ENCODE measurements around the gene TNFSF8. TPM values are rescaled to one million over a fixed set of nuclear protein-coding genes. Genes with fewer than 3 reads are reported as not detected.

Gene TNFSF8
- total RNA-seq, 1 donor from 2014 or later, result not detected

- H3K4me3 ChIP-seq (ENCODE audit: low read depth, low read length), result no peak overlapping the region
- no peak for TF ChIP-seq CTCF (IDR thresholded peaks at IDR 0.05; ENCODE audit: insufficient read depth, low read length, poor library complexity, severe bottlenecking)
- DNase-seq (ENCODE audit: low read depth), result no peak
- no peaks in the 10 kb centered on the region for H3K27me3 ChIP-seq (ENCODE audit: control insufficient read depth, insufficient read depth, low read length)
- H3K36me3 ChIP-seq (ENCODE audit: control insufficient read depth, insufficient read depth, low read length), result no peaks in the 10 kb centered on the region
Measured at GRCh38 chr9:114954956-114955582, 24.7 kb upstream of the TNFSF8 start.

GRCh38 chr9:114953959-114954358, 23.6 kb upstream of the TNFSF8 start:
- no peaks in the 10 kb centered on the region for H3K36me3 ChIP-seq (ENCODE audit: control insufficient read depth, insufficient read depth, low read length)
- H3K4me3 ChIP-seq (ENCODE audit: low read depth, low read length), result no peak overlapping the region

GRCh38 chr9:114953046-114953445, 22.7 kb upstream of the TNFSF8 start:
- no peak for TF ChIP-seq CTCF (IDR thresholded peaks at IDR 0.05; ENCODE audit: insufficient read depth, low read length, poor library complexity, severe bottlenecking)
- H3K4me3 ChIP-seq (ENCODE audit: low read depth, low read length), result no peak overlapping the region
- H3K27me3 ChIP-seq (ENCODE audit: control insufficient read depth, insufficient read depth, low read length), result no peaks in the 10 kb centered on the region
- H3K36me3 ChIP-seq (ENCODE audit: control insufficient read depth, insufficient read depth, low read length), result no peaks in the 10 kb centered on the region
- no peak for DNase-seq (ENCODE audit: low read depth)

More at GRCh38 chr9:114953959-114954358, 23.6 kb upstream of the TNFSF8 start:
- peak; percentile 29 for DNase-seq (ENCODE audit: low read depth)
- TF ChIP-seq CTCF (IDR thresholded peaks at IDR 0.05; ENCODE audit: insufficient read depth, low read length, poor library complexity, severe bottlenecking), result no peak
- H3K27me3 ChIP-seq (ENCODE audit: control insufficient read depth, insufficient read depth, low read length), result no peaks in the 10 kb centered on the region

- no peaks in the 10 kb centered on the region for H3K27me3 ChIP-seq (ENCODE audit: control insufficient read depth, insufficient read depth, low read length)
- no peak overlapping the region for H3K4me3 ChIP-seq (ENCODE audit: low read depth, low read length)
Measured at GRCh38 chr9:114950761-114951160, 20.4 kb upstream of the TNFSF8 start.

GRCh38 chr9:114947058-114947457, 16.7 kb upstream of the TNFSF8 start:
- no peak overlapping the region for H3K4me3 ChIP-seq (ENCODE audit: low read depth, low read length)
- no peaks in the 10 kb centered on the region for H3K36me3 ChIP-seq (ENCODE audit: control insufficient read depth, insufficient read depth, low read length)
- DNase-seq (ENCODE audit: low read depth), result no peak
- H3K27me3 ChIP-seq (ENCODE audit: control insufficient read depth, insufficient read depth, low read length), result no peaks in the 10 kb centered on the region
- TF ChIP-seq CTCF (IDR thresholded peaks at IDR 0.05; ENCODE audit: insufficient read depth, low read length, poor library complexity, severe bottlenecking), result no peak

More at GRCh38 chr9:114950761-114951160, 20.4 kb upstream of the TNFSF8 start:
- no peak for DNase-seq (ENCODE audit: low read depth)
- H3K36me3 ChIP-seq (ENCODE audit: control insufficient read depth, insufficient read depth, low read length), result no peaks in the 10 kb centered on the region
- no peak for TF ChIP-seq CTCF (IDR thresholded peaks at IDR 0.05; ENCODE audit: insufficient read depth, low read length, poor library complexity, severe bottlenecking)
